ENCODE measurements around the gene RABGAP1L.
"Not testable (repeated sequence)": the region's sequence is repeated elsewhere in the genome, so short reads cannot be mapped to it uniquely, and the experiment has no call there.

RABGAP1L gene

DNA sequence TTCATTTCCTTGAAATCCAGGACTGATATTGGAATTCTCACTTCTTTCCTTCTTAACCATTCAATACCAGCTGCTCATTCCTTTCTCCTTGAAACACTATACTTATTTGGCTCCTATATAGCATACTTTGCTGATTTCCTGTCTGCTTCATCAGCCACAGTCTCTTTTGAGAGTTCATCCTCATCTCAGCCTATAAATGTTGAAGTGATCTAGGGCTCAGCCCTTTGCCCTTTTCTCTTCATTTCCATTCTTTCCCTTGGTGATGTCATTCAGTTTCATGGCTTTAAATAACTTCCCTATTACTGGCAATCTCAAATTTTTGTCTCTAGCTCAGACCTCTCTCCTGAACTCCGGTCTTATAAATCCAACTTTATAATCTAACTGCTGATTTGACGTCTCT, 24.1 kb upstream of the RABGAP1L start:
- TF ChIP-seq, protein P1, sequence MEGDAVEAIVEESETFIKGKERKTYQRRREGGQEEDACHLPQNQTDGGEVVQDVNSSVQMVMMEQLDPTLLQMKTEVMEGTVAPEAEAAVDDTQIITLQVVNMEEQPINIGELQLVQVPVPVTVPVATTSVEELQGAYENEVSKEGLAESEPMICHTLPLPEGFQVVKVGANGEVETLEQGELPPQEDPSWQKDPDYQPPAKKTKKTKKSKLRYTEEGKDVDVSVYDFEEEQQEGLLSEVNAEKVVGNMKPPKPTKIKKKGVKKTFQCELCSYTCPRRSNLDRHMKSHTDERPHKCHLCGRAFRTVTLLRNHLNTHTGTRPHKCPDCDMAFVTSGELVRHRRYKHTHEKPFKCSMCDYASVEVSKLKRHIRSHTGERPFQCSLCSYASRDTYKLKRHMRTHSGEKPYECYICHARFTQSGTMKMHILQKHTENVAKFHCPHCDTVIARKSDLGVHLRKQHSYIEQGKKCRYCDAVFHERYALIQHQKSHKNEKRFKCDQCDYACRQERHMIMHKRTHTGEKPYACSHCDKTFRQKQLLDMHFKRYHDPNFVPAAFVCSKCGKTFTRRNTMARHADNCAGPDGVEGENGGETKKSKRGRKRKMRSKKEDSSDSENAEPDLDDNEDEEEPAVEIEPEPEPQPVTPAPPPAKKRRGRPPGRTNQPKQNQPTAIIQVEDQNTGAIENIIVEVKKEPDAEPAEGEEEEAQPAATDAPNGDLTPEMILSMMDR (IDR thresholded peaks at IDR 0.05; ENCODE audit: low read depth, low read length): no peak
- no peak for TF ChIP-seq POLR2A (IDR thresholded peaks at IDR 0.05; ENCODE audit: extremely low read depth, insufficient read length)
- TF ChIP-seq MYC (IDR thresholded peaks at IDR 0.05; ENCODE audit: low read depth, low read length): no peak
- TF ChIP-seq, protein P2, sequence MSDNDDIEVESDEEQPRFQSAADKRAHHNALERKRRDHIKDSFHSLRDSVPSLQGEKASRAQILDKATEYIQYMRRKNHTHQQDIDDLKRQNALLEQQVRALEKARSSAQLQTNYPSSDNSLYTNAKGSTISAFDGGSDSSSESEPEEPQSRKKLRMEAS (IDR thresholded peaks at IDR 0.05; ENCODE audit: low read depth, low read length): no peak
- H3K4me3 ChIP-seq (ENCODE audit: low read depth, low read length): no peak overlapping the region
- DNase-seq (ENCODE audit: low read depth): no peak

DNA sequence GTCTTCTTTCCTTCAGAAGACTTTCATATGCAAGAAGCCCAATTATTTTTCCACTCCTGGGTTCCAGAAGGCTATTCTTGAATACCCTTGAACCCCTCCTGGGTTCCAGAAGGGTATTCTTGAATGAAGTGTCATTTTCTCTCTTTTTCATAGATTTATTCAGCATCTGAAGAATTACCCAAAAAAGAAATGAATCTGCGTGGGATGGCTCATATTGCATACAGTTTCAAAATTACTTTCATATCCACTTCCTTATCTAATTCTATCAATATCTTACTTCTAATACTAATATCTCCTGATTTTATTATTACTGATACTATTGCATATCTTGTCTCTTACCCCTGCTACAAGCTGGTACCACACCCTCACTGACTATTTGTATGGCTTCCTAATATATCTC, 22.6 kb upstream of the RABGAP1L start:
- DNase-seq (ENCODE audit: low read depth): no peak
- TF ChIP-seq, protein P2 (IDR thresholded peaks at IDR 0.05; ENCODE audit: low read depth, low read length): no peak
- no peak for TF ChIP-seq POLR2A (IDR thresholded peaks at IDR 0.05; ENCODE audit: extremely low read depth, insufficient read length)
- TF ChIP-seq, protein P1 (IDR thresholded peaks at IDR 0.05; ENCODE audit: low read depth, low read length): no peak
- TF ChIP-seq MYC (IDR thresholded peaks at IDR 0.05; ENCODE audit: low read depth, low read length): no peak
- no peak overlapping the region for H3K4me3 ChIP-seq (ENCODE audit: low read depth, low read length)

DNA sequence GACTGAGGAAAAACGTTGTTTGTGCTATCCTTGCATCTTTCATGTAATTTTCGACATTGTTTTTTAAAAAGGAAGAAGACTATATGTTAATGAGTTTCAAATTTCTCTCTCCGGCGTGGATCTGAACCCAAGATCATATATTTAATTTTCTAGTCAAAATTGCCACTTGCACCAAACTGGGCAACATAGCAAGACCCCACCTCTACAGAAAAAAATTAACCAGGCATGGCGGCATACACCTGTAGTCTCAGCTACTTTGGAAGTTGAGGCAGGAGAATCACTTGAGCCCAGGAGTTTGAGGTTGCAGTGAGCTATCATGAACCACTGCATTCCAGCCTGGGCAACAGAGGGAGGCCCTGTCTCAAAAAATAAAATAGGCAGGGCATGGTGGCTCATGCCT, 16.5 kb upstream of the RABGAP1L start:
- no peak for DNase-seq (ENCODE audit: low read depth)
- no peak overlapping the region for H3K4me3 ChIP-seq (ENCODE audit: low read depth, low read length)
- TF ChIP-seq, protein P2 (IDR thresholded peaks at IDR 0.05; ENCODE audit: low read depth, low read length): no peak
- TF ChIP-seq POLR2A (IDR thresholded peaks at IDR 0.05; ENCODE audit: extremely low read depth, insufficient read length): no peak
- no peak for TF ChIP-seq MYC (IDR thresholded peaks at IDR 0.05; ENCODE audit: low read depth, low read length)

DNA sequence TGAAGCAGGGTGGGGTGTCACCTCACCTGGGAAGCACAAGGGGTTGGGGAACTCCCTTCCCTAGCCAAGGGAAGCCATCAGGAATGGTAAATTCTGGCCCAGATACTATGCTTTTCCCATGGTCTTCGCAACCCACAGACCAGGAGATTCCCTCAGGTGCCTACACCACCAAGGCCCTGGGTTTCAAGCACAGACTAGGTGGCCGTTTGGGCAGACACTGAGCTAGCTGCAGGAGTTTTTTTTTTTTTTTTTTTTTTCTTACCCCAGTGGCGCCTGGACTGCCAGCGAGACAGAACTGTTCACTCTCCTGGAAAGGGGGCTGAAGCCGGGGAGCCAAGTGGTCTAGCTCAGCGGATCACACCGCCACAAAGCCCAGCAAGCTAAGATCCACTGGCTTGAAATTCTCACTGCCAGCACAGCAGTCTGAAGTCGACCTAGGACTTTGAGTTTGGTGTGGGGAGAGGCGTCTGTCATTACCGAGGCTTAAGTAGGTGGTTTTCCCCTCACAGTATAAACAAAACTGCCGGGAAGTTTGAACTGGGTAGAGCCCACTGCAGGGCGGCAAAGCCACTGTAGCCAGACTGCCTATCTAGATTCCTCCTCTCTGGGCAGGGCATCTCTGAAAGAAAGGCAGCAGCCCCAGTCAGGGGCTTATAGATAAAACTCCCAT, 15.5 kb upstream of the RABGAP1L start:
- not testable (repeated sequence) for H3K4me3 ChIP-seq (ENCODE audit: low read depth, low read length); DNase-seq (ENCODE audit: low read depth)

DNA sequence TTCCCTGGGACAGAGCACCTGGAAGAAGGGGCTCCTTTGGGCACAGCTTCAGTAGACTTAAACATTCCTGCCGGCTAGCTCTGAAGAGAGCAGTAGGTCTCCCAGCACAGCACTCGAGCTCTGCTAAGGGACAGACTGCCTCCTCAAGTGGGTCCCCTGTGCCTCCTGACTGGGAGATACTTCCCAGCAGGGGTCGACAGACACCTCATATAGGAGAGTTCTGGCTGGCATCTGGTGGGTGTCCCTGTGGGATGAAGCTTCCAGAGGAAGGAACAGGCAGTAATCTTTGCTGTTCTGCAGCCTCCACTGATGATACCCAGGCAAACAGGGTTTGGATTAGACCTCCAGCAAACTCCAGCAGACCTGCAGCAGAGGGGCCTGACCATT, 14.9 kb upstream of the RABGAP1L start:
- DNase-seq (ENCODE audit: low read depth); H3K4me3 ChIP-seq (ENCODE audit: low read depth, low read length): not testable (repeated sequence)

DNA sequence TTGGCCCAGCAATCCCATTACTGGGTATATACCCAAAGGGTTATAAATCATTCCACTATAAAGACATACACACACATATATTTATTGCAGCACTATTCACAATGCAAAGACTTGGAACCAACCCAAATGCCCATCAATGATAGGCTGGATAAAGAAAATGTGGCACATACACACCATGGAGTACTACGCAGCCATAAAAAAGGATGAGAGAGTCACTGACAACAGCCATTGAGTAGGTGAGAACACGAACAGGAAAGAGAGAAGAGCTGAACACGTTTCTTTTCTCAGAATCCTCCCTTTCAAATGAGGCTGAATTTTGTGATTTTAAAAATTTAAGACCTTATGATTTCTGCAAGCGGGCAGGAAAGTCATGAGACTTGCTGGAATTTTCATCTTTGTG, 10.1 kb upstream of the RABGAP1L start:
- TF ChIP-seq POLR2A (IDR thresholded peaks at IDR 0.05; ENCODE audit: extremely low read depth, insufficient read length) (no peak), MYC (IDR thresholded peaks at IDR 0.05; ENCODE audit: low read depth, low read length) (no peak)
- TF ChIP-seq, protein P1 (IDR thresholded peaks at IDR 0.05; ENCODE audit: low read depth, low read length): no peak
- TF ChIP-seq, protein P2 (IDR thresholded peaks at IDR 0.05; ENCODE audit: low read depth, low read length): no peak
- no peak for DNase-seq (ENCODE audit: low read depth)
- no peak overlapping the region for H3K4me3 ChIP-seq (ENCODE audit: low read depth, low read length)

DNA sequence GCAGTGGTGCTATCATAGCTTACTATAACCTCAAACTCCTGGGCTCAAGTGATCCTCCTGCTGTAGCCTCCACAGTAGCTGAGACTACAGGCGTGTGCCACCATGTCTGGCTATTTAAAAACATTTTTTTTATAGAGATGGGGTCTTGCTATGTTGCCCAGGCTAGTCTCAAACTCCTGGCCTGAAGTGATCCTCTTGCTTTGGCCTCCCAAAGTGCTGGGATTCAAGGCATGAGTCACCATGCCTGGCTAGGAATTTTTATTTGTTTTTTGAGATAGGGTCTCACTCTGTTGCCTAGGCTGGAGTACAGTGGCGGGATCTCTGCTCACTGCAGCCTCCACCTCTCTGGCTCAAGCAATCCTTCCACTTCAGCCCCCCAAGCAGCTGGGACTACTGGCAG, 8.8 kb upstream of the RABGAP1L start:
- no peak for DNase-seq (ENCODE audit: low read depth)
- TF ChIP-seq MYC (IDR thresholded peaks at IDR 0.05; ENCODE audit: low read depth, low read length): no peak

DNA sequence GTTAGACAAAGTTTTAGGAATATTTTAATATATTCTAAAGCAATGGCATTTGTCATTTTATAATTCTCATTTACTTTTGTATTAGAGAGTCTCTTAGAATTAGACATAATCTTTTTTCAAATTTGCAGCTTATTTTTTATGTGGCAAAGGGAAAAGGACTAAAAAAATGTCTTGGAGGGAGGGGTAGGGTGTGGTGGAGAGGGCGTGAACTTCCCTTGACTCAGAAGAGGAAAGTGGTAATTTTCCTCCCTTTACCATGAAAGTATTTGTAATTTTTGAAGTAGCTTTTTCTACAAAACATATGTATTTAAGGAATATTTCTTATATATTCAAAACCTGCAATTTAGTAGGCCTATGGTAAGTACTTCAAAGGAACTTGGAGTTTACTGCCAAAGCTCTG, 6.9 kb upstream of the RABGAP1L start:
- H3K4me3 ChIP-seq (ENCODE audit: low read depth, low read length): no peak overlapping the region
- TF ChIP-seq POLR2A (IDR thresholded peaks at IDR 0.05; ENCODE audit: extremely low read depth, insufficient read length): no peak
- no peak for TF ChIP-seq MYC (IDR thresholded peaks at IDR 0.05; ENCODE audit: low read depth, low read length)
- TF ChIP-seq, protein P2 (IDR thresholded peaks at IDR 0.05; ENCODE audit: low read depth, low read length): no peak
- TF ChIP-seq, protein P1 (IDR thresholded peaks at IDR 0.05; ENCODE audit: low read depth, low read length): no peak
- no peak for DNase-seq (ENCODE audit: low read depth)

More for the DNA sequence above, 8.8 kb upstream of the RABGAP1L start:
- H3K4me3 ChIP-seq (ENCODE audit: low read depth, low read length): no peak overlapping the region
